Prostate gland (tissue), 2 donors: ENCODE data around the gene ASPG.

ENCODE experiments used
- CTCF ChIP-seq, 4 experiments: fragments of 200-600 bp in 2 of 4; fragments of 450-650 bp in 2 of 4; sonication (generic) in 2 of 4; IDR thresholded peaks; 1 replicate in 3 of 4; 2 replicates in 1 of 4; pipeline ENCODE4 v1.5.1; 2016 to 2019; ENCODE audit warnings: antibody characterized with exemption in 4 of 4, mild to moderate bottlenecking in 2 of 4, moderate library complexity in 2 of 4
- POLR2A ChIP-seq: fragments of 450-650 bp; IDR thresholded peaks from one replicate; pipeline ENCODE4 v1.6.1; 2016; ENCODE audit warnings: antibody characterized with exemption, mild to moderate bottlenecking
- POLR2AphosphoS5 ChIP-seq: sonication (generic); formaldehyde crosslinking; IDR thresholded peaks from one replicate; pipeline ENCODE4 v1.6.1; 2017; ENCODE audit warnings: antibody characterized with exemption

- TF ChIP-seq POLR2A (no peak), CTCF (IDR thresholded peaks at IDR 0.05) (no peak), POLR2AphosphoS5 (no peak)
These were observed 345 bp downstream of the ASPG start for GRCh38 chr14:104085889-104086201.
